Astrocyte of the cerebellum (primary cell): ENCODE measurements around the gene ATRNL1.
A peak's percentile ranks its signal among the peaks of the same experiment; 100 is the strongest.

Source experiments
- DNase-seq: peaks from one replicate; pipeline ENCODE4 v3.0.0-alpha.2; 2011; ENCODE audit warnings: low read depth
- H3K4me3 ChIP-seq: 2 replicates; pipeline ENCODE4 v1.5.1; 2011; ENCODE audit warnings: mild to moderate bottlenecking, low read depth, low read length, moderate library complexity
- CTCF ChIP-seq: IDR thresholded peaks from 2 replicates; pipeline ENCODE4 v1.5.1; 2012; ENCODE audit warnings: low read length, low read depth, moderate library complexity, mild to moderate bottlenecking; ENCODE audit errors: missing control alignments
- in situ Hi-C: cut with HindIII; loops from 2 replicates; pipeline ENCODE4 v1.10.0; 2017; ENCODE audit warnings: low sequenced_read_pairs

ATRNL1 gene

GRCh38 chr10:115093286-115093775 is at the start of gene ATRNL1:
Gene ATRNL1, plus strand, starts transcription at chr10:115093365. Its CDS starts 386 bp downstream, at chr10:115093751.
- no peak for TF ChIP-seq CTCF
- in situ Hi-C loops, result no loop called here
- DNase-seq, result no peak
- H3K4me3 ChIP-seq, result peak within 1 kb of the TSS; percentile 72

- TF ChIP-seq CTCF, result no peak
- DNase-seq, result no peak
- in situ Hi-C loops, result no loop called here
These were observed 49.4 kb upstream of the ATRNL1 start for GRCh38 chr10:115043719-115044118.

GRCh38 chr10:115044891-115045290 is 48.3 kb upstream of the ATRNL1 start:
- H3K4me3 ChIP-seq, result no peak overlapping the region
- in situ Hi-C loops, result no loop called here
- no peak for TF ChIP-seq CTCF
- no peak for DNase-seq

More at GRCh38 chr10:115043719-115044118, 49.4 kb upstream of the ATRNL1 start:
- H3K4me3 ChIP-seq, result no peak overlapping the region

GRCh38 chr10:115045499-115045898 is 47.7 kb upstream of the ATRNL1 start:
- in situ Hi-C loops, result no loop called here
- no peak for DNase-seq
- no peak for TF ChIP-seq CTCF
- no peak overlapping the region for H3K4me3 ChIP-seq

- no peak for TF ChIP-seq CTCF
- no peak overlapping the region for H3K4me3 ChIP-seq
- in situ Hi-C loops, result no loop called here
- DNase-seq, result no peak
These were observed 46.4 kb upstream of the ATRNL1 start for GRCh38 chr10:115046686-115047236.

- H3K4me3 ChIP-seq, result no peak overlapping the region
- no peak for DNase-seq
- in situ Hi-C loops, result no loop called here
- no peak for TF ChIP-seq CTCF
These were observed 45.5 kb upstream of the ATRNL1 start for GRCh38 chr10:115047705-115048104.
